Prostate gland (tissue), 2 donors: ENCODE measurements around the gene EDAR.

Experiments
- POLR2A ChIP-seq: fragments of 450-650 bp; IDR thresholded peaks from one replicate; pipeline ENCODE4 v1.6.1; 2016; ENCODE audit warnings: antibody characterized with exemption, mild to moderate bottlenecking
- POLR2AphosphoS5 ChIP-seq: sonication (generic); formaldehyde crosslinking; IDR thresholded peaks from one replicate; pipeline ENCODE4 v1.6.1; 2017; ENCODE audit warnings: antibody characterized with exemption
- TF ChIP-seq, protein P1 (sequence below), 4 experiments: fragments of 200-600 bp in 2 of 4; fragments of 450-650 bp in 2 of 4; sonication (generic) in 2 of 4; IDR thresholded peaks; 1 replicate in 3 of 4; 2 replicates in 1 of 4; pipeline ENCODE4 v1.5.1; 2016 to 2019; ENCODE audit warnings: antibody characterized with exemption in 4 of 4, mild to moderate bottlenecking in 2 of 4, moderate library complexity in 2 of 4

DNA sequence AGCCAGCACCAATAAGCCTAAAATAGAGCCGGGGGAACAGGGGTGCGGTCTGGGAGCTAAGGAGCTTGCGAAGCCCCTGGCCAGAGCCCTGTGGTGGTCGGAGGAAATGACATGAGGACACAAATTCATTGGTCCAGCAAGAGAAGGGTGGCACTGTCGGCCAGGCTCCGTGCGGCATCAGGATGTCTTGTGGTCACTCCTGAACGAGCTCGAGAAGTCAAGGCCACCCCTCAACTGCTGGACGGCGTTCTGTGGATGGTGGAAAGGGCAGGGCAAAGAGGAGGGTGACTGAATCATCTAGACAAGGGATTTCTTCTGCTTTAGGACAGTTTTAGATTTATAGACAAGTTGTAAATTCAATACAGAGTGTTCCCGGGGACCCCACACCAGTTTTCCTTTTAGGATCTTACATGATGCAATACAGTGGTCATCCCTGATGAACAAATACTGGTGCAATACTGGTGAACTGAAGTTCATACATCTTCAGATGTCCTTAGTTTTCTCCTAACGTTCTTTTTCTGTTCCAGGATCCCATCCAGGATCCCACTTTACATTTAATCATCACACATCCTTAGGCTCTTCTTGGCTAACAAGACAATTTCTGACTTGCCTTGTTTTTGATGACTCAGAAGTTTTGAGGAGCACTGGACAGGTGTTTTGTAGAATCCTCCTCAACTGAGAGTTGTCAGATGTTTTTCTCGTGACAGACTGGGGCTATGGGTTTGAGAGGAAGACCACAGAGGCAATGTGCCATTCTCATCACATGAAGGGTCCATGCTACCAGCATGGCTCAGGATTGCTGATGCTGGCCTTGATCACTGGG is 13.2 kb downstream of the EDAR start:
- TF ChIP-seq, protein P1, sequence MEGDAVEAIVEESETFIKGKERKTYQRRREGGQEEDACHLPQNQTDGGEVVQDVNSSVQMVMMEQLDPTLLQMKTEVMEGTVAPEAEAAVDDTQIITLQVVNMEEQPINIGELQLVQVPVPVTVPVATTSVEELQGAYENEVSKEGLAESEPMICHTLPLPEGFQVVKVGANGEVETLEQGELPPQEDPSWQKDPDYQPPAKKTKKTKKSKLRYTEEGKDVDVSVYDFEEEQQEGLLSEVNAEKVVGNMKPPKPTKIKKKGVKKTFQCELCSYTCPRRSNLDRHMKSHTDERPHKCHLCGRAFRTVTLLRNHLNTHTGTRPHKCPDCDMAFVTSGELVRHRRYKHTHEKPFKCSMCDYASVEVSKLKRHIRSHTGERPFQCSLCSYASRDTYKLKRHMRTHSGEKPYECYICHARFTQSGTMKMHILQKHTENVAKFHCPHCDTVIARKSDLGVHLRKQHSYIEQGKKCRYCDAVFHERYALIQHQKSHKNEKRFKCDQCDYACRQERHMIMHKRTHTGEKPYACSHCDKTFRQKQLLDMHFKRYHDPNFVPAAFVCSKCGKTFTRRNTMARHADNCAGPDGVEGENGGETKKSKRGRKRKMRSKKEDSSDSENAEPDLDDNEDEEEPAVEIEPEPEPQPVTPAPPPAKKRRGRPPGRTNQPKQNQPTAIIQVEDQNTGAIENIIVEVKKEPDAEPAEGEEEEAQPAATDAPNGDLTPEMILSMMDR (IDR thresholded peaks at IDR 0.05) = no peak
- no peak for TF ChIP-seq POLR2AphosphoS5
- TF ChIP-seq POLR2A = no peak
